Epithelial cell of proximal tubule (primary cell): Measurements from ENCODE around the gene JAKMIP3. TPM values are rescaled to one million over a fixed set of nuclear protein-coding genes. Genes with fewer than 3 reads are reported as not detected.

Source experiments
- DNase-seq: peaks from one replicate; pipeline ENCODE4 v3.0.0-alpha.2; 2011; ENCODE audit warnings: low read depth
- H3K4me3 ChIP-seq: 2 replicates; pipeline ENCODE4 v1.5.1; 2011; ENCODE audit warnings: low read depth, mild to moderate bottlenecking, low read length
- CTCF ChIP-seq: conservative IDR thresholded peaks from 2 replicates; pipeline ENCODE4 v1.5.1; 2012; ENCODE audit warnings: low read depth, mild to moderate bottlenecking, low read length
- total RNA-seq: library from RNA; depleted of rRNA; stranded (reverse); fragments of >200 nt; gene quantifications from 2 replicates; pipeline ENCODE4 v1.2.3, GENCODE V29; 2015

JAKMIP3 gene
- total RNA-seq, 1 donor from 2014 or later = under 0.01 TPM

- TF ChIP-seq CTCF = no peak
- H3K4me3 ChIP-seq = no peak overlapping the region
- DNase-seq = no peak
Observed at GRCh38 chr10:132101529-132101928, 35.8 kb downstream of the JAKMIP3 start.

- no peak for DNase-seq
- TF ChIP-seq CTCF = no peak
- H3K4me3 ChIP-seq = no peak overlapping the region
Observed at GRCh38 chr10:132102071-132102716, 36.4 kb downstream of the JAKMIP3 start.

- no peak for TF ChIP-seq CTCF
- DNase-seq = no peak
- no peak overlapping the region for H3K4me3 ChIP-seq
Observed at GRCh38 chr10:132102717-132103110, 37.0 kb downstream of the JAKMIP3 start.

GRCh38 chr10:132103116-132103910 lies 37.6 kb downstream of the JAKMIP3 start:
- TF ChIP-seq CTCF = no peak
- H3K4me3 ChIP-seq = no peak overlapping the region
- DNase-seq = no peak

- TF ChIP-seq CTCF = no peak
- no peak for DNase-seq
- no peak overlapping the region for H3K4me3 ChIP-seq
Observed at GRCh38 chr10:132104062-132104461, 38.3 kb downstream of the JAKMIP3 start.

GRCh38 chr10:132104471-132105301 lies 38.9 kb downstream of the JAKMIP3 start:
- TF ChIP-seq CTCF = no peak
- no peak overlapping the region for H3K4me3 ChIP-seq
- no peak for DNase-seq
